ENCODE results near the gene NBPF1.
"Not testable (repeated sequence)": the region's sequence is repeated elsewhere in the genome, so short reads cannot be mapped to it uniquely, and the experiment has no call there.

NBPF1 gene

GRCh38 chr1:16553244-16553643 lies 60.1 kb downstream of the NBPF1 start:
- not testable (repeated sequence) for DNase-seq (ENCODE audit: low read depth in 2 of 2, low spot score in 1 of 2)

- DNase-seq (ENCODE audit: low read depth in 2 of 2, low spot score in 1 of 2), result not testable (repeated sequence)
Measured at GRCh38 chr1:16550212-16550918, 63.0 kb downstream of the NBPF1 start.

- not testable (repeated sequence) for DNase-seq (ENCODE audit: low read depth in 2 of 2, low spot score in 1 of 2)
Measured at GRCh38 chr1:16549545-16549944, 63.8 kb downstream of the NBPF1 start.

GRCh38 chr1:16547502-16548241 lies 65.7 kb downstream of the NBPF1 start:
- not testable (repeated sequence) for DNase-seq (ENCODE audit: low read depth in 2 of 2, low spot score in 1 of 2)

GRCh38 chr1:16545682-16546095 lies 67.7 kb downstream of the NBPF1 start:
- not testable (repeated sequence) for DNase-seq (ENCODE audit: low read depth in 2 of 2, low spot score in 1 of 2)

- not testable (repeated sequence) for DNase-seq (ENCODE audit: low read depth in 2 of 2, low spot score in 1 of 2)
Measured at GRCh38 chr1:16540421-16540893, 72.9 kb downstream of the NBPF1 start.

GRCh38 chr1:16537528-16537927 lies 75.8 kb downstream of the NBPF1 start:
- DNase-seq (ENCODE audit: low read depth in 2 of 2, low spot score in 1 of 2), result not testable (repeated sequence)

GRCh38 chr1:16536796-16537195 lies 76.6 kb downstream of the NBPF1 start:
- DNase-seq (ENCODE audit: low read depth in 2 of 2, low spot score in 1 of 2), result not testable (repeated sequence)

- DNase-seq (ENCODE audit: low read depth in 2 of 2, low spot score in 1 of 2), result not testable (repeated sequence)
Measured at GRCh38 chr1:16535898-16536297, 77.5 kb downstream of the NBPF1 start.

GRCh38 chr1:16535487-16535886 lies 77.9 kb downstream of the NBPF1 start:
- DNase-seq (ENCODE audit: low read depth in 2 of 2, low spot score in 1 of 2), result not testable (repeated sequence)

- DNase-seq (ENCODE audit: low read depth in 2 of 2, low spot score in 1 of 2), result not testable (repeated sequence)
Measured at GRCh38 chr1:16534829-16535456, 78.4 kb downstream of the NBPF1 start.

- DNase-seq (ENCODE audit: low read depth in 2 of 2, low spot score in 1 of 2), result not testable (repeated sequence)
Measured at GRCh38 chr1:16534239-16534828, 79.0 kb downstream of the NBPF1 start.

- DNase-seq (ENCODE audit: low read depth in 2 of 2, low spot score in 1 of 2), result not testable (repeated sequence)
Measured at GRCh38 chr1:16532235-16532991, 81.0 kb downstream of the NBPF1 start.

GRCh38 chr1:16528338-16528737 lies 85.0 kb downstream of the NBPF1 start:
- DNase-seq (ENCODE audit: low read depth in 2 of 2, low spot score in 1 of 2), result not testable (repeated sequence)

GRCh38 chr1:16525769-16526168 lies 87.6 kb downstream of the NBPF1 start:
- DNase-seq (ENCODE audit: low read depth in 2 of 2, low spot score in 1 of 2), result not testable (repeated sequence)

GRCh38 chr1:16521679-16522078 lies 91.7 kb downstream of the NBPF1 start:
- DNase-seq (ENCODE audit: low read depth in 2 of 2, low spot score in 1 of 2), result not testable (repeated sequence)

GRCh38 chr1:16521288-16521583 lies 92.1 kb downstream of the NBPF1 start:
- no peak for DNase-seq (ENCODE audit: low read depth in 2 of 2, low spot score in 1 of 2)

GRCh38 chr1:16520435-16521287 lies 92.7 kb downstream of the NBPF1 start:
- DNase-seq (ENCODE audit: low read depth in 2 of 2, low spot score in 1 of 2), result not testable (repeated sequence)

- DNase-seq (ENCODE audit: low read depth in 2 of 2, low spot score in 1 of 2), result not testable (repeated sequence)
Measured at GRCh38 chr1:16519255-16519951, 94.0 kb downstream of the NBPF1 start.
